CD4-positive, CD25-positive, alpha-beta regulatory T cell (primary cell): Measurements from ENCODE around the gene GIMAP8. TPM values are rescaled to one million over a fixed set of nuclear protein-coding genes. Genes with fewer than 3 reads are reported as not detected.
A peak's percentile ranks its signal among the peaks of the same experiment; 100 is the strongest.
"Not testable (repeated sequence)": the region's sequence is repeated elsewhere in the genome, so short reads cannot be mapped to it uniquely, and the experiment has no call there.

Experiments
- ATAC-seq, 2 donors: fragments of 150-1000 bp; cut with Tn5 transposase; one replicate each; pipeline ENCODE4 v1.10.0; 2021; ENCODE audit warnings: low read depth in 2 of 2, moderate number of reproducible peaks in 2 of 2, moderate library complexity in 1 of 2
- DNase-seq, 3 donors: peaks; one replicate each; pipeline versions ENCODE4 v3.0.0 to v3.0.0-alpha.2; 2012 to 2022; ENCODE audit warnings: mixed read lengths in 1 of 3
- H3K27ac ChIP-seq: one replicate; pipeline ENCODE4 v1.7.0; 2013; ENCODE audit warnings: mild to moderate bottlenecking, low read length; ENCODE audit not compliant: insufficient read depth, poor library complexity, severe bottlenecking
- H3K27me3 ChIP-seq: one replicate; pipeline ENCODE4 v1.7.0; 2013; ENCODE audit warnings: low read length; ENCODE audit not compliant: control insufficient read depth, insufficient read depth
- H3K36me3 ChIP-seq: one replicate; pipeline ENCODE4 v1.7.0; 2013; ENCODE audit warnings: mild to moderate bottlenecking, low read length, moderate library complexity; ENCODE audit not compliant: control insufficient read depth, insufficient read depth
- H3K4me1 ChIP-seq: 2 replicates; pipeline ENCODE4 v1.7.0; 2013; ENCODE audit warnings: mild to moderate bottlenecking, low read length; ENCODE audit not compliant: insufficient read depth, control insufficient read depth, poor library complexity, severe bottlenecking
- H3K4me3 ChIP-seq: one replicate; pipeline ENCODE4 v1.7.0; 2013; ENCODE audit warnings: low read depth, mild to moderate bottlenecking, low read length, moderate library complexity
- H3K9me3 ChIP-seq, 2 experiments: 1 replicate in 1 of 2; 2 replicates in 1 of 2; pipeline ENCODE4 v1.7.0; 2013; ENCODE audit warnings: low read length in 2 of 2, mild to moderate bottlenecking in 1 of 2, moderate library complexity in 1 of 2; ENCODE audit not compliant: control insufficient read depth in 2 of 2
- H3K27ac Mint-ChIP-seq, 3 donors: one replicate each; pipeline ENCODE4 v1.8.0; 2020 to 2022; ENCODE audit warnings: mild to moderate bottlenecking in 3 of 3, mixed read lengths in 3 of 3, moderate library complexity in 2 of 3
- H3K27me3 Mint-ChIP-seq: one replicate; pipeline ENCODE4 v1.8.0; 2022; ENCODE audit warnings: mild to moderate bottlenecking, mixed read lengths
- H3K36me3 Mint-ChIP-seq: one replicate; pipeline ENCODE4 v1.8.0; 2020; ENCODE audit warnings: mixed read lengths
- H3K4me1 Mint-ChIP-seq, 4 donors: one replicate each; pipeline ENCODE4 v1.8.0; 2020 to 2022; ENCODE audit warnings: mixed read lengths in 4 of 4, mild to moderate bottlenecking in 1 of 4
- H3K4me3 Mint-ChIP-seq, 4 donors: one replicate each; pipeline ENCODE4 v1.8.0; 2020 to 2022; ENCODE audit warnings: mild to moderate bottlenecking in 4 of 4, mixed read lengths in 4 of 4, moderate library complexity in 3 of 4
- H3K9me3 Mint-ChIP-seq, 7 donors: one replicate each; pipeline ENCODE4 v1.8.0; 2020 to 2022; ENCODE audit warnings: mixed read lengths in 7 of 7, mild to moderate bottlenecking in 3 of 7, moderate library complexity in 2 of 7
- polyA plus RNA-seq, 4 donors: library from polyadenylated mRNA; unstranded; fragments of 300-500 nt; fragmentation: Illumina TruSeq; gene quantifications; one replicate each; pipeline ENCODE4 v1.2.3, GENCODE V29; 2021
- total RNA-seq: library from RNA; stranded (reverse); gene quantifications from one replicate; pipeline ENCODE4 v1.2.3, GENCODE V29; 2022

GIMAP8 gene
- total and polyA plus RNA-seq, 5 donors from 2014 or later = 8.0 to 30.8 (median 15.1) TPM

- peaks cover 72% of the 10 kb centered on the region for H3K36me3 Mint-ChIP-seq
- peak overlapping the region; percentile 78 for H3K27ac ChIP-seq
- peak overlapping the region in 3 of 4 donors; percentile 30 to 80 (median 37) for H3K4me3 Mint-ChIP-seq
- no peaks in the 10 kb centered on the region for H3K9me3 ChIP-seq
- peaks cover 40% of the 10 kb centered on the region for H3K36me3 ChIP-seq
- H3K4me1 Mint-ChIP-seq = peaks cover 28 to 94% (median 47%) of the 10 kb centered on the region in 4 donors
- peaks cover 40% of the 10 kb centered on the region for H3K4me1 ChIP-seq
- ATAC-seq (no peak), DNase-seq (no peak)
- peak overlapping the region; percentile 17 for H3K4me3 ChIP-seq
- H3K27me3 ChIP-seq = no peaks in the 10 kb centered on the region
- H3K9me3 Mint-ChIP-seq = peaks cover 0 to under 1% (median 0%) of the 10 kb centered on the region in 7 donors
- H3K27me3 Mint-ChIP-seq = no peaks in the 10 kb centered on the region
- H3K27ac Mint-ChIP-seq = peak overlapping the region; percentile 96 to 99 (median 96)
Observed at GRCh38 chr7:150476285-150476684, 25.9 kb downstream of the GIMAP8 start.

- Histone ChIP-seq H3K4me3 (peak overlapping the region; percentile 17), H3K27ac (peak overlapping the region; percentile 78), H3K36me3 (peaks cover 34% of the 10 kb centered on the region), H3K27me3 (no peaks in the 10 kb centered on the region), H3K9me3 (no peaks in the 10 kb centered on the region), H3K4me1 (peaks cover 47% of the 10 kb centered on the region)
- H3K4me3 Mint-ChIP-seq = peak overlapping the region; percentile 10 to 80 (median 34)
- H3K36me3 Mint-ChIP-seq = peaks cover 67% of the 10 kb centered on the region
- ATAC-seq (no peak), DNase-seq (peak in 1 of 3 donors; percentile 34)
- peaks cover 0 to 4% (median 0%) of the 10 kb centered on the region in 7 donors for H3K9me3 Mint-ChIP-seq
- H3K4me1 Mint-ChIP-seq = peaks cover 33 to 95% (median 49%) of the 10 kb centered on the region in 4 donors
- H3K27me3 Mint-ChIP-seq = no peaks in the 10 kb centered on the region
- H3K27ac Mint-ChIP-seq = peak overlapping the region; percentile 96 to 100 (median 99)
Observed at GRCh38 chr7:150476819-150477631, 26.6 kb downstream of the GIMAP8 start.

- Histone ChIP-seq H3K4me3 (peak overlapping the region; percentile 20), H3K36me3 (peaks cover 17% of the 10 kb centered on the region), H3K4me1 (peaks cover 67% of the 10 kb centered on the region), H3K27ac (peak overlapping the region; percentile 78), H3K9me3 (no peaks in the 10 kb centered on the region), H3K27me3 (no peaks in the 10 kb centered on the region)
- Mint-ChIP-seq H3K27me3 (no peaks in the 10 kb centered on the region), H3K9me3 (peaks cover 0 to 4% (median 0%) of the 10 kb centered on the region in 7 donors), H3K4me3 (peak overlapping the region; percentile 35 to 81 (median 55)), H3K27ac (peak overlapping the region; percentile 96 to 100 (median 99)), H3K36me3 (peaks cover 46% of the 10 kb centered on the region), H3K4me1 (peaks cover 38 to 95% (median 64%) of the 10 kb centered on the region in 4 donors)
- ATAC-seq (peak; percentile 70 to 72), DNase-seq (peak; percentile 8 to 70 (median 63))
Observed at GRCh38 chr7:150479023-150479716, 28.7 kb downstream of the GIMAP8 start.

- H3K27me3 ChIP-seq = no peaks in the 10 kb centered on the region
- H3K36me3 ChIP-seq = peaks cover 11% of the 10 kb centered on the region
- peak overlapping the region; percentile 62 for H3K4me3 ChIP-seq
- peaks cover 86% of the 10 kb centered on the region for H3K4me1 ChIP-seq
- Mint-ChIP-seq H3K4me3 (peak overlapping the region; percentile 55 to 89 (median 87)), H3K27me3 (no peaks in the 10 kb centered on the region), H3K4me1 (peaks cover 44 to 96% (median 69%) of the 10 kb centered on the region in 4 donors), H3K36me3 (peaks cover 30% of the 10 kb centered on the region), H3K27ac (peak overlapping the region; percentile 96 to 100 (median 99)), H3K9me3 (peaks cover 0 to 4% (median 0%) of the 10 kb centered on the region in 7 donors)
- peak overlapping the region; percentile 78 for H3K27ac ChIP-seq
- no peaks in the 10 kb centered on the region for H3K9me3 ChIP-seq
- ATAC-seq = peak; percentile 72 to 75
- DNase-seq = peak in 2 of 3 donors; percentile 66 to 87
Observed at GRCh38 chr7:150481186-150481920, 30.9 kb downstream of the GIMAP8 start.

DNA sequence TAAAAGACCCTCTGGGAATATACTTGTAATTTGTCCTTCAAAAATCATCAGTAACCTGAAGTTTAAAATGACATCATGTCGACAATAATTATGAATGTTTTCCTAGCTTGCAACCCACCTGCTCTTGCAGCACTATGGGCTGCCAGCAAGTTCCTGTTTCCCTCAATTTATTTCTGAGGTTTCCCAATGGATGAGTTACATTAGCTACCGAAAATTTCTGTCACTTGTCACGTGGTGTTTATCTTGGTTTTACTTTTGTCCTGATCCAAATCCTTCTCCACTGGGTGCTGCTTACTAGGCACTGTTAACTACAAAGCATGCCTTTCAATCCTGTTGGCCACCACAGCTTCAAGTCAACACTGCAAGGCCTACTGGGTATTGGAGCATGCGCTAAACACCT is 31.5 kb downstream of the GIMAP8 start:
- Histone ChIP-seq H3K36me3 (peaks cover 10% of the 10 kb centered on the region), H3K4me1 (peaks cover 92% of the 10 kb centered on the region), H3K4me3 (peak overlapping the region; percentile 62), H3K9me3 (no peaks in the 10 kb centered on the region), H3K27me3 (no peaks in the 10 kb centered on the region), H3K27ac (peak overlapping the region; percentile 78)
- Mint-ChIP-seq H3K36me3 (peaks cover 24% of the 10 kb centered on the region), H3K27me3 (no peaks in the 10 kb centered on the region), H3K9me3 (peaks cover 0 to 4% (median 0%) of the 10 kb centered on the region in 7 donors), H3K27ac (peak overlapping the region; percentile 96 to 100 (median 99)), H3K4me1 (peaks cover 45 to 95% (median 69%) of the 10 kb centered on the region in 4 donors), H3K4me3 (peak overlapping the region; percentile 55 to 89 (median 87))
- ATAC-seq (no peak), DNase-seq (no peak)

- not testable (repeated sequence) for ATAC-seq, H3K27me3 ChIP-seq, H3K36me3 ChIP-seq, DNase-seq, H3K9me3 Mint-ChIP-seq, H3K36me3 Mint-ChIP-seq, H3K27me3 Mint-ChIP-seq, H3K9me3 ChIP-seq
- Mint-ChIP-seq H3K27ac (peak overlapping the region; percentile 90 to 98 (median 96)), H3K4me1 (peaks cover 45 to 93% (median 73%) of the 10 kb centered on the region in 4 donors), H3K4me3 (peak overlapping the region; percentile 83 to 89 (median 84))
- peak overlapping the region; percentile 78 for H3K27ac ChIP-seq
- H3K4me1 ChIP-seq = peaks cover 80% of the 10 kb centered on the region
- peak overlapping the region; percentile 76 for H3K4me3 ChIP-seq
Observed at GRCh38 chr7:150483514-150483913, 33.1 kb downstream of the GIMAP8 start.

DNA sequence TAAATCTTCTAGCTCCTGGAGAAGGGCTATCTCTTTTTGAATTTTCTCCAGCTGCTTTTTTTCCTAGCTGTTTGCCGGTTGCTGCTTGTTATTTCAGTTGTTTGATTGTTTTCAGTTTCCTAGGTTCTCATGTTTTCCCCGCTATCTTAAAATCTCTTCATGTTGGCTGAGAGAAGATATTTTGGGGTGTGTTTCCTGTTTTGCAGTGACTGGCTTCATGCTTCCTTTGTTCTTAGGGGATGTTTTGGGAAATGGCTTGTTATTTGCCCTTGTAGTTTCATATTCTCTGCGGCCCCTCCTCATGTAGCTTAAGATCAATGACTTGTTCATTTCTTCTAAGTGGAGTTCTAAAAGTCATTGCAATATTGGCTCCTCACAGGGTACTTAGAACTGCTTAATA is 33.6 kb downstream of the GIMAP8 start:
- H3K4me3 Mint-ChIP-seq = peak overlapping the region; percentile 83 to 89 (median 84)
- peaks cover 75% of the 10 kb centered on the region for H3K4me1 ChIP-seq
- peak overlapping the region; percentile 76 for H3K4me3 ChIP-seq
- peak overlapping the region; percentile 78 for H3K27ac ChIP-seq
- not testable (repeated sequence) for H3K9me3 ChIP-seq, H3K27me3 ChIP-seq, H3K27me3 Mint-ChIP-seq, H3K36me3 Mint-ChIP-seq, H3K9me3 Mint-ChIP-seq, H3K36me3 ChIP-seq
- peak overlapping the region; percentile 90 to 98 (median 96) for H3K27ac Mint-ChIP-seq
- DNase-seq = peak; percentile 7 to 60 (median 58)
- H3K4me1 Mint-ChIP-seq = peaks cover 39 to 87% (median 67%) of the 10 kb centered on the region in 4 donors
- peak; percentile 37 to 42 for ATAC-seq
